ENCODE measurements around the gene EFCAB12. TPM values are rescaled to one million over a fixed set of nuclear protein-coding genes. Genes with fewer than 3 reads are reported as not detected.

Gene EFCAB12
- 1 to 10 TPM in 1 of 3 donors, under 1 TPM in 2; 0.45 to 1.1 (median 0.56) TPM for polyA plus RNA-seq

DNA sequence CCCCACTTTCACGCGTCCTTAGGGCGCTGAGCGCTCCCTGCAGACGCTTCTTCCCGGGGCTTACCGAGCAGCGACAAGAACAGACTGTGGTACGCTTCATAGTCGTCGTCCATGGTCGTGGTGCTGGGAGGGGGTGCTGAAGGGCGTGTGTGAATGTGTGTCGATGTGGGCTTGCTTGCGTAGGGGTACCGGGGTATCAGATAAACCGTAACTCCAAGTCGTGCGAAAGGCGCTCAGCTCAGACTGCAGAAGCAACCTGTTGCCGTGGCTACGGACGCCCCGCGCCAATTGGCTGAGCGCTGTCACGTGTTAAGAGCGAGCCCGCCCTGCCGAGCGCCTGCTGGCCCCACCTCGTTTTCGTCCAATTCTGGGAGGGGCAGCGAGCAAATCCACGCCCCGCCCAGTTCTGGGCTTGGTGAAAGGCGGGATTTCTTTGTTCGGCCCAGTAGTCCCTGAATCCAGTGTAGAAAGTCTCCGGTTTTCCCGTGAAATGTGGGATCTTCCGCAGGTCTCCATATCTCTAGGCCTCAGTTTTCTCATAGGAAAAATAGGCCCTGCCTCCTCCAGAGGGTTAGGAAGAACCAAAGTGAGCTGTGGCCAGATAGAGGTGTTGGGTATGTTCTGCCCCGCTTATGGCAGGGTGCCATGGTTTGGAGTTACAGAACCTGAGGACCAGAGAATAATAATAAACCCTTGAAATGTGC, at the start of gene EFCAB12:
Gene EFCAB12, minus strand, starts transcription at position 261 of the 704 bp plus-strand sequence. Its CDS starts 148 bp downstream, at position 113.
- no peak within 1 kb of the TSS for H3K27ac ChIP-seq (ENCODE audit: low read depth, low read length)
- 2 to 3% (median 3%) methylated on average over 42 of the region's 42 CpGs for WGBS, 3 donors

DNA sequence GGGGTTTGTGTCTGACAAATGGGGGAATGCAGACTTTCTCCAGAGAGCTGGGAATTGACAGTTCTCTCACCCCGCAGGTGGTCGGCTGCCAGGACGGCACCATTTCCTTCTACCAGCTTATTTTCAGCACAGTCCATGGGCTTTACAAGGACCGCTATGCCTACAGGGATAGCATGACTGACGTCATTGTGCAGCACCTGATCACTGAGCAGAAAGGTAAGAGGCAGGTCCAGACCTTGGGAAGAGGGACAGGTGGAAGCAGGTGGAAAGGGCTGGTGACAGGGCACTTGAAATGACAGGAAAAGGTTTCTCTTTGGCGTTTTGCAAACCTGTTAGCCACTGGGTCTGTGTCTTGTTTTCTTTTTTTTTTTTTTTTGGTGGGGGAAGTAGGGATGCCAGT, 48.1 kb upstream of the EFCAB12 start:
- WGBS, 3 donors = 57 to 94% (median 93%) methylated on average over 6 of the region's 6 CpGs

DNA sequence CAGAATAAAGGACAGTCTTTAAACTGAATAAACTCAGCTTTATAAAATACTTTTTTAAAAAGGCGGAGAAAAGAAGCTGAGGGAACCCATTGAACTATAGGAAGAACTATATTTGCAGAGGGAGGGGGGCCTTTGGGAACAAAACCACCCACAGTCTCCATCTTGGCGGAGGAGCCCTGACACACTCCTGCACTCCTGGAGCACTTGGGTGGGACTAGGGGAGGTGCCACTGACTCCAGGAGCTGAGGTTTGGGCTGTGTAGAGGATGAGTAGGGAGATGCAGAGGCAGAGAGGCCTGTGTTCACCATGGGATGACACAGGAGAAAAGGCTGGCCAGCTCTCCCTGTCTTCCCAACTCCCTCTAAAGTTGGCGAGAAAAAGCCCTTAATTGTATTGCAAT, 47.4 kb upstream of the EFCAB12 start:
- WGBS, 3 donors = 95 to 100% (median 96%) methylated on average over 3 of the region's 3 CpGs
- no peak overlapping the region for H3K27ac ChIP-seq (ENCODE audit: low read depth, low read length)

More for the DNA sequence above, 48.1 kb upstream of the EFCAB12 start:
- H3K27ac ChIP-seq (ENCODE audit: low read depth, low read length) = no peak overlapping the region

DNA sequence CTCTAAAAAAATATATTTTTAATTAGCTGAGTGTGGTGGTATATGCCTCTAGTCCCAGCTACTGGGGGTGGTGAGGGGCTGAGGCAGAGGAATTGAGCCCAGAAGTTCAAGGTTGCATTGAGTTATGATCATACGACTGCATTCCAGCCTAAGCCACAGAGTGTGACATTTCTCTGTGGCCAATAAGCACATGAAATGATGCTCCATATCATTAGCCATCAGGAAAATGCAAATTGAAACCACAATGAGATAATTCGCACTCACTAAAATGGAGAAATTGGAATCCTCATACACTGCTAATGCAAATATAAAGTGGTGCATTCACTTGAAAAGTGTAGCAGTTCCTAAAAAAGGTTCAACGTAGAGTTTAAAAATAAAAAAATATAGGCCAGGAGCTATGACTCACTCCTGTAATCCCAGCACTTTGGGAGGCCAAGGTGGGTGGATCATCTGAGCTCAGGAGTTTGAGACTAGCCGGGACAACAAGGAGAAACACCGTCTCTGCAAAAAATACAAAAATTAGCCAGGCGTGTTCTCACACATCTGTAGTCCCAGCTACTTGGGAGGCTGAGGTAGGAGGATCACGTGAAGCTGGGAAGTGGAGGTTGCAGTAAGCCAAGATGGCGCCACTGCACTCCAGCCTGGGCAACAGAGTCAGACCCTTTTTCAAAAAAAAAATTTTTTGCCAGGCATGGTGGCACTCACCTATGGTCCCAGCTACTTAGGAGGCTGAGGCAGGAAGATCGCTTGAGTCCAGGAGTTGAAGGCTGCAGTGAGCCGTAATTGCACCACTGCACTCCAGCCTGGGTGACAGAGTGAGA, 46.8 kb upstream of the EFCAB12 start:
- 95% methylated on average over 10 of the region's 10 CpGs for WGBS, 3 donors
- no peak overlapping the region for H3K27ac ChIP-seq (ENCODE audit: low read depth, low read length)

DNA sequence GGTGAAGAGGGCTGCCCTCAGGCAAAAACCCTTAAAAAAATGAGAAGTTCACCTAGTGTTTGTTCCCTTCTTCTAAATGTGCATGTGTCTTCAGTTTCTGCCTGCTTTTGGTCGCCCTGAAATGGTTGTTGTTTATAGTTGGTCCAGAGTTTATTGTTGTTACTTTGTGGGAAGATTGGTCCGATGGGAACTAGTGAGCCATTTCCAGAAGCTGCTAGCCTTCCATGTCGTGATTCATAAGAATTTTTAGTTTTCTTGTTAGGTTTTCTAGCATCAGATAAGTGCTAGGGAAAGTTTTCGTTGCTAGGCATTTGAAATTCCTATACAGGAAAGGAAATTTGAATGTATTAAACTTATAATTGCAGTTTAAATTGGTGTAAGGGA, 45.3 kb upstream of the EFCAB12 start:
- H3K27ac ChIP-seq (ENCODE audit: low read depth, low read length) = no peak overlapping the region
- 85 to 92% (median 89%) methylated on average over 4 of the region's 4 CpGs for WGBS, 3 donors

DNA sequence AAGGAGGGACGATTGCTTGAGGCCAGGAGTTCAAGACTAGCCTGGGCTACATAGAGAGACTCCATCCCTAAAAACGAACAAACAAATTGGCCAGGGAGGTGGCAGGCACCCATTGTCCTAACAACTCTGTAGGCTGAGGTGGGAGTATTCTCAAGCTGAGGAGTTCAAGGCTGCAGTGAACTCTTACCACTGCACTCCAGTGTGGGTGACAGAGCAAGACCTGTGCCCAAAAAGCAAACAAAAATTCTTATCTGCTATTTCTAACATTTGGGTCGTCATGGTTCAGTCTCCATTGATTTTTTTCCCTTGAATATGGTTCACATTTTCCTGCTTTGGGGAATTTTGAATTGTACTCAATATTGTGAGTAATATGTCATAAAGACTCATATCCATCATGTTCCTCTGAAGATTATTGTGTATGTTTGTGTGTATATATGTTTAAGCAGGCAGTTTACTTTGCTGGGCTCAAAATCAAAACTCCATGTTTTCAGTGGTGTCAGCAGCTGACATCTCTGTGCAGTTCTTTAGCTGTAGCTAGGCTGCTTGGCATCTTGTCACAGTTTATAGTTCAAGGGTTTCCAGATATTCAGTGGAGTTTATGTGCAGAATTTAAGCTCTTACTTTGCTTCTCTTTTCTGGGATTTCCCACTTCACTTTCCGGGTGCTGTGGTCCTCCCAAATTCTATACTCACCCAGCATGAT, 44.8 kb upstream of the EFCAB12 start:
- H3K27ac ChIP-seq (ENCODE audit: low read depth, low read length) = no peak overlapping the region
- 69 to 89% (median 89%) methylated on average over 4 of the region's 4 CpGs for WGBS, 3 donors

DNA sequence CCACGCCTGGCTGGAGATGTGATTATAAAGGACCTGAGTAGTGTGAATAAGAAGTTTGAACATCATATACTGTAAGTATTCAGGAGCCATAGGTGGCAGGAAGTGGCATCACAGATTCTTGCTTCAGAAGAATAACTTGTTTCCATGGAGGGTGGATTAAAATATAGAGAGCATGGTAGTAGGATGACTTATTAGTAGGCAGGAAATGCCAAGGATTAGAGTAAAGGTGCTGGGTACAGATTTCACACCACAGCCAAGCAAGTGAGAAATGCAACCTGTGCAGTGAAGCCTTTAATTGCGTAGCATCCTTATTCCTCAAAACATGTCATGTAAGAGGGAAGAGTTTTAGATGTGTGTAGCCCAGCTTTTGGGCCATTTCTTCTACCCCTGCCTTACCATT, 42.4 kb upstream of the EFCAB12 start:
- WGBS, 3 donors = 96 to 97% (median 96%) methylated on average over 2 of the region's 2 CpGs

DNA sequence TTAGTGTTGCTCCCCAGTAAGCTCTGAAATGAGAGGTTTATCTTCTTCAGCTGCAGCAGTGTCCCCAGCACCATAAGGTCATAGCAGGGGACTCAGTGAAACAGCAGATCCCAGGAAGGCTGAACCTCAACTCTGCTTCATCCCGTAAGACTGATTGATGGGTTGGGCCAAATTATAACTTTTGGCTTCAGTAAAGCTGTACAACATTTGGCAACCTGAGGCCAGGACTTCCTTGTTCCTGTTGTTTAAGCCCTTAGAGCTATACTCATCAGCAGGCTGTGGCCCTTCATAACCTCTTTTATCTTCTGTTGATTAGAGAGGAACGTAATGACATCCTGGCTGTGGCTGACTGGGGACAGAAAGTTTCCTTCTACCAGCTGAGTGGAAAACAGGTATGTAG, 40.6 kb upstream of the EFCAB12 start:
- 63 to 65% (median 64%) methylated on average over 2 of the region's 2 CpGs for WGBS, 3 donors
- no peak overlapping the region for H3K27ac ChIP-seq (ENCODE audit: low read depth, low read length)

More for the DNA sequence above, 42.4 kb upstream of the EFCAB12 start:
- H3K27ac ChIP-seq (ENCODE audit: low read depth, low read length) = no peak overlapping the region

DNA sequence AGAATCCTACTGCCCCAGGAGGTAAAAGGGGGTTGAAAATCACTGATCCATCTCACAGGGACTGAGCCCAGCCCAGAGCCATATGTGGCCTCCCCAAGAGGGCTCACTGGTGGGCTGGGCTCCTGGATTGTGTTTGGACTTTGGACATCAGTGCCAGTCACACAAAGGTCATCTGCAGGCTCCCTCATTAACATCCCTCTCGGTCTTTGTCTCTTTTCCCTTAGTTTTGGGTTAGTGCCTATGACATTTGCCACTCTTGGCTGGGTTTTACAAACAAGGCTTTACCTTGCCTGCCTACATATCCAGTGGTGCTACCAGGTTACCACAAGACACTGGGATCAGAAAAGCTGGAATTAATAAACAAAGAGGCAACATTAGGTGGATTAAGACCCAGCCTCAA, 39.5 kb upstream of the EFCAB12 start:
- WGBS, 3 donors = 66 to 78% (median 68%) methylated on average over 1 of the region's 1 CpG
- no peak overlapping the region for H3K27ac ChIP-seq (ENCODE audit: low read depth, low read length)

DNA sequence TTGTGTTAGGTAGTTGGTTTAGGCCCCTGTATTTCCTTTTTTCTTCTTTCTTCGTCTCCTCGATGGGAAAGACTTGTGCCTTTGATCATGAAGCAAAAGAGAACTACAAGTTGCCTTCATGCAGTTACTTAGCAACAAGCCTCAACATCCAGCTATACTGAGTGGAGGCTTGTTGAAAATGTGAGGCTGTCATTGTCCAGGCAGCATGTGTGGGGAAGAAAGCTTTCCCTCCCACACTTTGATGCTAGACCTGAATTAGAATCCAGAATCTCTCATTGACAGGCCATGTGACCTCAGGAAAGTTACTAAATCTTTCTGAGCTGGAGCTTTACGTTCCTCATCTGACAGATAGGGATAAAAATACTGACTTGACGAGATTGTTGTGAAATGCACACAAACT, 35.3 kb upstream of the EFCAB12 start:
- H3K27ac ChIP-seq (ENCODE audit: low read depth, low read length) = no peak overlapping the region
- WGBS, 3 donors = 73 to 82% (median 76%) methylated on average over 4 of the region's 4 CpGs

DNA sequence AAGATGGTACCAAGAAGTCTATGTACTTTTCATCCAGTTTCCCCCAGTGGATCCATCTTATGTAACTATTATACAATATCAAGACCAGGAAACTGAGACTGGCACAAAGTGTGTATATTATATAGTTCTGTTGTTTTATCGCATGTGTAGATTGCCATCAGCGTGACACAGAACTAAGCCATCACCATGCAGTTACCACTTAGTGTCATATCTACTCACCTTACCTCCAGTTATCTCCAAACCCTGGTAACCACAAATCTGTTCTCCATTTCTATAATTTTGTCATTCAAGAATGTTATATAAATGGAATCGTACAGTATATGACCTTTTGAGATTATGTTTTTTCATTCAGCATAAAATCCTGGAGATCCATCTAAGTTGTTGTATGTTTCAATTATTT, 34.7 kb upstream of the EFCAB12 start:
- WGBS, 3 donors = 95 to 98% (median 97%) methylated on average over 3 of the region's 3 CpGs
- no peak overlapping the region for H3K27ac ChIP-seq (ENCODE audit: low read depth, low read length)

DNA sequence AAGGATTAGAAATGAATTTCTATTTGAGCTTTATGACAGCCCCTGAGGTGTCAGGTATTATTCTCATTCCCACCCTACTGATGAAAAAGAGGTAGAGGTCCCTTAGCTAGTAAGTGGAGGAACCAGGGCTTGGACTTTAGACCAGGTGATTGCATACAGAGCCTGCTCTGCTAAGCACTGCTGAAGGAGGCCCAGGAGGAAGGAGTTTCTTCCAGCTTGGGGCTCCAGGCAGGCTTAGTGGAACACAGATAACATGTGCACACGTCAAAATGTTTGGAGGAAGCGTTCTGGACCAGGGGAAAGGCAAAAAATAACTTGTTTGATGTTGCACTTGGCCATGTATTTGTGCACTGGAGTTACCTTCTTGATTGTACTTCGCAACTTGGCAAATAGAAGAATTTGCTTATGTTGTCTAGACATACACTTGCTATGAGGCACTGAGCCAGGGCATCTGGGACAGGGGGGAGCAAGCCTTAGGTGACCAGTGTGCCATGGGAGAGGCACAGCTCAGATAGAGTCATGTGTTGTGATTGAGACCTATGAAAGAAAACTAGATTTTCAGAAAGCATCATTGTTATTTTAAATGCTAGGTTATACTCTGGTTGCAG, 34.0 kb upstream of the EFCAB12 start:
- WGBS, 3 donors = 50 to 95% (median 93%) methylated on average over 3 of the region's 3 CpGs
- no peak overlapping the region for H3K27ac ChIP-seq (ENCODE audit: low read depth, low read length)

DNA sequence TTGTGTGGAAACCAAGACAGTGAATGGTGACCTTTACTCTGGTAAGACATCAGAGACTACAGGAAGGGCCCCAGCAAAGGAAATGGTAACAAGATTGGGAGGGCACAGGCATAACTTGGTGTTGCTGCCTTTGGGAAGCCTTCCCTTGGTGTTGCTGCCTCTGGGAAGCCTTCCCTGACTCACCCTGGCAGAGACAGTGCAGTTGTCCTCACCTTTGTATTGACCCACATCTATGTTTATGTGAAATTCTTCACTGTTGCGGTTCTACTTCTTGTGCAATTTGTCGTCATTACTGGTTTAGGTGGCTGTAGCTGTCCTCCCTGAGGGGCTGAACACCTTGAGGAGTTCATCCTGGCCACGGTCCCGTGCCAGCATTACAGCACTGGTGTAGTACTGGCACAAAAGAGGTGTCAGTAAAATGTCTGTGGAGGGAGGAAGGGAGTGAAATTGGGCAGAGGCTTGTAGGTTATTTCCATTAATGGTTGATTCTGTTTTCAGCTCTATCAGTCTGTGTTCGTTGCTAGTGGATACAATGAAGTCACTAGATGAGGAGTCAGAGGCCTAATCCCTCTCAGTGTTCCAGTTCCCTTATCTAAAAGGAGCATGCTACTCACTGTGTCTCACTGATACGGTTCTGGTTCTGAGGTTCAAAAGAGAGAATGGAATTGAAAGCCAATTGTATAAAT, 33.2 kb upstream of the EFCAB12 start:
- no peak overlapping the region for H3K27ac ChIP-seq (ENCODE audit: low read depth, low read length)
- 79 to 84% (median 81%) methylated on average over 6 of the region's 6 CpGs for WGBS, 3 donors

DNA sequence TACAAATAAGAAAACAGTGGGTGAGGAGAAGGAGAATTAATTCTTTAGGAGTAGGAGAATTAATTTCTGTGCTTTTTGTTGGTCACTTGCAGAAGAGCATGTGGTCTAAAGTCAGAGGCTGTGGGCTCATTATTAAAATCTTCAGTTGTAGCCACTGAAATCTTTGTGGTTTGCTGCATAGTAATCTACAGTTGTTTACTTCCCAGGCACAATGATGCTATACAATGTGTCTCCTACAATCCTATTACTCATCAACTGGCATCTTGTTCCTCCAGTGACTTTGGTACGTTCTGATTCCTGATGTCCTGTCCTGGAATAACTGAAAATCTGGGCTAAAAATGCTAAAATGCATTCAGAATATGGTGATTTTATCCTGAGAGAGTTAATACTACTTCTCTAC, 32.6 kb upstream of the EFCAB12 start:
- no peak overlapping the region for H3K27ac ChIP-seq (ENCODE audit: low read depth, low read length)
- WGBS, 3 donors = 85 to 91% (median 88%) methylated on average over 1 of the region's 1 CpG

DNA sequence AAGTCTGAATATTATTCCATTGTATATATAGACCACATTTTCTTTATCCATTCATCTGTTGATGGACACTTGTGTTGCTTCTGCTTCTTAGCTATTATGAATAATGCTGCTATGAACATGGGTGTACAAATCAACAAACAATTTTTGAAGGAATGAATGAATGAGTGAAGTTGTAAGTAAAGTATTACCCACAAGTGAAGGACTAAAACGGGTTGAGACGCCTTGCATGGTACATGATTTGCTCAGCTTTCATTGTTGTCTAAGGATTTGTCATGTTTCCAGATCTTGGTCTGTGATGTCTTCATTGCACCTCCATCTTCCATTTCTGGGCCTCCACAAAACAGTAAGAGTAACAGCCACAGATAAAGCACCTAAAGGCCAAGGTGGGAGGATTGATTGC, 32.1 kb upstream of the EFCAB12 start:
- 92 to 98% (median 94%) methylated on average over 2 of the region's 2 CpGs for WGBS, 3 donors

DNA sequence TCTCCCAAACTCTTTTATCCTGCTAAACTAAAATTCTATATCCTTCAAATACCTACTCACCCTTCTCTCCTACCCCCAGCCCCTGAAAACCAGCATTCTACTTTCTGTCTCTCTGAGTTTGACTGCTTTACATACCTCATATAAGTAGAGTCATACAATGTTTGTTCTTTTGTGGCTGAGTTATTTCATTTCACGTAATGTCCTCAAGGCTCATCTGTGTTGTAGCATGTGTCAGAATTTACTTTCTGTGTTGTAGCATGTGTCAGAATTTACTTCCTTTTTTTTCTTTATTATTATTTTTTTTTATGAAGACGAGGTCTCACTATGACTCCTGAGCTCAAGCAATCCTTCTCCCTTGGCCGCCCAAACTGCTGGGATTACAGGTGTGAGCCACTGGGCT, 31.7 kb upstream of the EFCAB12 start:
- H3K27ac ChIP-seq (ENCODE audit: low read depth, low read length) = no peak overlapping the region

More for the DNA sequence above, 32.1 kb upstream of the EFCAB12 start:
- H3K27ac ChIP-seq (ENCODE audit: low read depth, low read length) = no peak overlapping the region

DNA sequence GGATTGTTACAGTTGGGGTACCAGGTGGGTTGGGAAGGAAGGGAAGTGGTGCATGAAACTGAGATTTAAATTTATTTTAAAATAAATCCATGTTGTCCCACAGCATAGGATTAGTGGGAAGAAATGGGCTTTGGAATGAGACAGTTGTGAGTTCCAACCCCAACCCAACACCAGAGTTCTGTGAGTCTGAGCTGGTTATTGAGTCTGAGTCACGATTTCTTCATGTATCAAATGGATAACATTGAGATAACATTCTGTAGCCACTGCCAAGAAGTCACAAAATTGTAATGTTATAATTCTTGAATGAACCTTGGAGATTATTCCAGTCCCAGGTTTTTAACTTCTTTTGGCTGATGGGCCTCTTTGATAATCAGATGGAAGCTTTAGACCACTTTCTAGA, 25.3 kb upstream of the EFCAB12 start:
- WGBS, 3 donors = 46 to 79% (median 69%) methylated on average over 1 of the region's 1 CpG
- no peak overlapping the region for H3K27ac ChIP-seq (ENCODE audit: low read depth, low read length)

More for the DNA sequence above, 31.7 kb upstream of the EFCAB12 start:
- 90 to 95% (median 93%) methylated on average over 3 of the region's 3 CpGs for WGBS, 3 donors
